Kasumi-1 (cell line): ENCODE measurements around the gene PLXDC1.

Source experiments
- DNase-seq, 2 experiments: peaks; one replicate each; lab custom pipeline; 2025; lab: John Stamatoyannopoulos, UW

The PLXDC1 gene

GRCh38 chr17:39151150-39151942 is at the start of gene PLXDC1:
Gene PLXDC1 (minus strand): TSS chr17:39151637. CDS start chr17:39151437, 200 bp downstream.
- no peak for DNase-seq

- DNase-seq: no peak
These were observed 49.6 kb upstream of the PLXDC1 start for GRCh38 chr17:39200957-39201510.

- no peak for DNase-seq
These were observed 48.8 kb upstream of the PLXDC1 start, which contains the start of gene RPL19 for GRCh38 chr17:39200070-39200879. Gene RPL19 (plus strand): TSS chr17:39200283. CDS start chr17:39200345, 62 bp downstream.

GRCh38 chr17:39199820-39200069 is 48.3 kb upstream of the PLXDC1 start:
- peak; percentile 97 to 98 for DNase-seq

GRCh38 chr17:39198186-39198566 is 46.7 kb upstream of the PLXDC1 start:
- no peak for DNase-seq

- DNase-seq: peak; percentile 61 to 68
These were observed 46.1 kb upstream of the PLXDC1 start, which contains the start of gene CACNB1 for GRCh38 chr17:39197380-39198185. Gene CACNB1 (minus strand): TSS chr17:39197669. CDS start chr17:39197495, 174 bp downstream.

GRCh38 chr17:39196808-39197291 is 45.4 kb upstream of the PLXDC1 start:
- no peak for DNase-seq

- DNase-seq: no peak
These were observed 44.9 kb upstream of the PLXDC1 start for GRCh38 chr17:39196241-39196807.

- no peak for DNase-seq
These were observed 44.2 kb upstream of the PLXDC1 start for GRCh38 chr17:39195568-39196160.

- no peak for DNase-seq
These were observed 43.6 kb upstream of the PLXDC1 start for GRCh38 chr17:39194985-39195524.

GRCh38 chr17:39194089-39194984 is 42.9 kb upstream of the PLXDC1 start:
- DNase-seq: peak; percentile 81 to 84

- DNase-seq: peak; percentile 46 to 66
These were observed 41.9 kb upstream of the PLXDC1 start for GRCh38 chr17:39193346-39193745.

- DNase-seq: no peak
These were observed 41.5 kb upstream of the PLXDC1 start for GRCh38 chr17:39192901-39193300.

GRCh38 chr17:39191750-39192510 is 40.5 kb upstream of the PLXDC1 start:
- no peak for DNase-seq

- DNase-seq: no peak
These were observed 35.9 kb upstream of the PLXDC1 start for GRCh38 chr17:39187152-39187830.

- no peak for DNase-seq
These were observed 35.1 kb upstream of the PLXDC1 start for GRCh38 chr17:39186481-39187002.

- DNase-seq: no peak
These were observed 32.3 kb upstream of the PLXDC1 start for GRCh38 chr17:39183720-39184119.

GRCh38 chr17:39183045-39183444 is 31.6 kb upstream of the PLXDC1 start:
- no peak for DNase-seq
